ENCODE results near the gene RFX2. TPM values are rescaled to one million over a fixed set of nuclear protein-coding genes. Genes with fewer than 3 reads are reported as not detected.

Gene RFX2
- total and polyA plus RNA-seq, 9 of the 15 experiments (the other 6 are each of a cell fraction or from before 2014, with no cell fraction given), result 3.6 to 18.7 (median 8.7) TPM

- intact Hi-C loops (cut with micrococcal nuclease), result no loop called here
- H3K79me2 ChIP-seq (ENCODE audit: control insufficient read depth, insufficient read depth, low read length), result peaks cover 39% of the 10 kb centered on the region
- BruUV-seq (replicated peaks), result no TSS peak
- POLR2A ChIA-PET, result interaction anchor here (1.7 kb wide), 1 partner anchor 12 kb away, joined by 12 read pairs; no protein-coding TSS in a partner anchor
- peak in 1 of 4 experiments; percentile 44 for DNase-seq (ENCODE audit: extremely low read depth in 1 of 4, low spot score in 3 of 4)
- no peak overlapping the region for H3K4me3 ChIP-seq
- no peaks in the 10 kb centered on the region for H4K20me1 ChIP-seq (replicated peaks; ENCODE audit: control insufficient read depth, insufficient read depth, low read length)
- no peaks in the 10 kb centered on the region for H3K36me3 ChIP-seq (ENCODE audit: control insufficient read depth, insufficient read depth, low read length)
- H3K27me3 ChIP-seq (ENCODE audit: control insufficient read depth in 2 of 2, insufficient read depth in 2 of 2, low read length in 2 of 2), result no peaks in the 10 kb centered on the region
- CTCF ChIA-PET (ENCODE audit: low intra/inter-chr PET ratio), result no interaction called here
- H3K9me3 ChIP-seq (replicated peaks; ENCODE audit: control insufficient read depth, insufficient read depth, low read depth, low read length), result no peaks in the 10 kb centered on the region
- in situ Hi-C loops (cut with MboI), result no loop called here
- no peak for ATAC-seq
- H3K27ac ChIP-seq (ENCODE audit: extremely low read depth, low read depth, low read length), result peak overlapping the region; percentile 61; the same call in 2 of the 3 replicates
- H3K9me1 ChIP-seq (ENCODE audit: control insufficient read depth, insufficient read depth, low read length), result no peaks in the 10 kb centered on the region
- H2AFZ ChIP-seq (ENCODE audit: low read depth, low read length), result peak overlapping the region; percentile 54; the same call in 1 of the 2 replicates
- peaks cover 23 to 40% of the 10 kb centered on the region in 2 experiments for H3K4me1 ChIP-seq (replicated peaks in 1 of 2; ENCODE audit: control insufficient read depth in 2 of 2, insufficient read depth in 2 of 2, low read length in 2 of 2)
- peak overlapping the region in 1 of 2 experiments; percentile 20; a peak in 1 of 4 replicates for H3K9ac ChIP-seq (ENCODE audit: insufficient read depth in 1 of 2, low read depth in 2 of 2, low read length in 2 of 2)
- WGBS (ENCODE audit: insufficient coverage, low coverage, missing lambda C conversion rate), result 51% methylated on average over 3 of the region's 3 CpGs
- peak overlapping the region; percentile 78 for H3K4me2 ChIP-seq (ENCODE audit: insufficient read depth, low read length)
- no peak for FAIRE-seq
- TF ChIP-seq BDP1 (IDR thresholded peaks at IDR 0.05; ENCODE audit: insufficient read depth, insufficient read length) (no peak), NFE2 (IDR thresholded peaks at IDR 0.05; ENCODE audit: low read depth) (no peak), MCM7 (IDR thresholded peaks at IDR 0.05) (no peak), ZBTB11 (CRISPR knock-in tag; IDR thresholded peaks at IDR 0.05) (no peak), NR2C1 (IDR thresholded peaks at IDR 0.05) (peak; percentile 25; the same call in 1 of the 2 replicates), NR2C1 (tag; IDR thresholded peaks at IDR 0.05) (0 out of 2 replicates have a peak, but pooled peaks have one; percentile 36), CREB3L1 (IDR thresholded peaks at IDR 0.05; ENCODE audit: borderline replicate concordance, low read depth) (no peak), POLR2AphosphoS5 (IDR thresholded peaks at IDR 0.05; ENCODE audit: control insufficient read depth, insufficient read depth, low read depth, low read length) (no peak), NELFE (IDR thresholded peaks at IDR 0.05; ENCODE audit: insufficient read depth, insufficient read length) (no peak), MCM2 (IDR thresholded peaks at IDR 0.05; ENCODE audit: low read depth) (no peak), ZNF133 (CRISPR knock-in tag; IDR thresholded peaks at IDR 0.05) (no peak), FOSL1 (tag; conservative IDR thresholded peaks at IDR 0.05) (peak; percentile 3), JUND (IDR thresholded peaks at IDR 0.05; ENCODE audit: borderline replicate concordance, low read depth, low read length) (peak; percentile 68), JUND (tag; IDR thresholded peaks at IDR 0.05; ENCODE audit: borderline replicate concordance, low read depth, low read length) (no peak), NCOA2 (IDR thresholded peaks at IDR 0.05; ENCODE audit: partially characterized antibody in 2 of 2) (no peak), STAT6 (CRISPR knock-in tag; IDR thresholded peaks at IDR 0.05) (no peak)
These were observed 21.7 kb downstream of the RFX2 start for GRCh38 chr19:6088602-6089049.
